ENCODE data around the gene PITRM1. TPM values are rescaled to one million over a fixed set of nuclear protein-coding genes. Genes with fewer than 3 reads are reported as not detected.

Gene PITRM1
- total and polyA plus RNA-seq, 11 donors = 65.8 to 128 (median 91.8) TPM

GRCh38 chr10:3150366-3150765 lies 22.2 kb downstream of the PITRM1 start:
- H3K27ac ChIP-seq = no peak overlapping the region
- intact Hi-C loops (cut with DNase I) = no loop called here
- no peaks in the 10 kb centered on the region for H3K9me3 ChIP-seq
- no peaks in the 10 kb centered on the region for H3K4me1 ChIP-seq
- H3K27me3 ChIP-seq = no peaks in the 10 kb centered on the region
- WGBS, 4 donors = 92 to 95% (median 94%) methylated on average over 13 of the region's 13 CpGs
- DNase-seq = no peak
- ATAC-seq = no peak
- TF ChIP-seq, protein P1, sequence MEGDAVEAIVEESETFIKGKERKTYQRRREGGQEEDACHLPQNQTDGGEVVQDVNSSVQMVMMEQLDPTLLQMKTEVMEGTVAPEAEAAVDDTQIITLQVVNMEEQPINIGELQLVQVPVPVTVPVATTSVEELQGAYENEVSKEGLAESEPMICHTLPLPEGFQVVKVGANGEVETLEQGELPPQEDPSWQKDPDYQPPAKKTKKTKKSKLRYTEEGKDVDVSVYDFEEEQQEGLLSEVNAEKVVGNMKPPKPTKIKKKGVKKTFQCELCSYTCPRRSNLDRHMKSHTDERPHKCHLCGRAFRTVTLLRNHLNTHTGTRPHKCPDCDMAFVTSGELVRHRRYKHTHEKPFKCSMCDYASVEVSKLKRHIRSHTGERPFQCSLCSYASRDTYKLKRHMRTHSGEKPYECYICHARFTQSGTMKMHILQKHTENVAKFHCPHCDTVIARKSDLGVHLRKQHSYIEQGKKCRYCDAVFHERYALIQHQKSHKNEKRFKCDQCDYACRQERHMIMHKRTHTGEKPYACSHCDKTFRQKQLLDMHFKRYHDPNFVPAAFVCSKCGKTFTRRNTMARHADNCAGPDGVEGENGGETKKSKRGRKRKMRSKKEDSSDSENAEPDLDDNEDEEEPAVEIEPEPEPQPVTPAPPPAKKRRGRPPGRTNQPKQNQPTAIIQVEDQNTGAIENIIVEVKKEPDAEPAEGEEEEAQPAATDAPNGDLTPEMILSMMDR (IDR thresholded peaks at IDR 0.05) = no peak
- no peak for TF ChIP-seq POLR2A (IDR thresholded peaks at IDR 0.05)
- peaks cover 0 to 100% (median 100%) of the 10 kb centered on the region in 9 donors for H3K36me3 ChIP-seq
- no peak overlapping the region for H3K4me3 ChIP-seq

- H3K9me3 ChIP-seq = no peaks in the 10 kb centered on the region
- no peak for ATAC-seq
- 84 to 92% (median 86%) methylated on average over 11 of the region's 11 CpGs for WGBS, 4 donors
- H3K27me3 ChIP-seq = no peaks in the 10 kb centered on the region
- DNase-seq = no peak
- no peak overlapping the region for H3K27ac ChIP-seq
- intact Hi-C loops (cut with DNase I) = no loop called here
- peaks cover 0 to 100% (median 100%) of the 10 kb centered on the region in 9 donors for H3K36me3 ChIP-seq
- H3K4me1 ChIP-seq = no peaks in the 10 kb centered on the region
- no peak for TF ChIP-seq POLR2A (IDR thresholded peaks at IDR 0.05)
- TF ChIP-seq, protein P1 (IDR thresholded peaks at IDR 0.05) = no peak
- no peak overlapping the region for H3K4me3 ChIP-seq
These were observed 22.7 kb downstream of the PITRM1 start for GRCh38 chr10:3149918-3150317.

DNA sequence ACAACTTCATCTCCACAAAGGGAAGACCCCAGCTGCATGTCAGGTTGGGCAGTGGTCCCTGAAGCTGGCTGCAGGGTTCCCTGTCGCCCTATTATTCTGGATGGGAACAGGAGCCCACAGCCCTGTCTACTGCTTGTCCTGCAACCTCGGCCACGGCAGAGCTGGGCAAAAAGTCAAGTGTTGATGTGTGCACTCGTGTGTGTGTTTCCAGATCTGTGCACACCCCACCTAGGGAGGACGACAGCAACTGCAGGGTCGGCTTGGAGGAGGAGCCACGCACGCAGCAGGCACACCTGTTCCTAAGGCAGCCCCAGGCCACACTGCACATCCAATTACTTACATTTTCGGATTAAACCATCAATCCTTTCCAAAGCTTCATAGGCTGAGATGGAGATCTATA lies 23.6 kb downstream of the PITRM1 start:
- Histone ChIP-seq H3K27ac (no peak overlapping the region), H3K36me3 (peaks cover 0 to 100% (median 100%) of the 10 kb centered on the region in 9 donors), H3K4me1 (no peaks in the 10 kb centered on the region), H3K27me3 (no peaks in the 10 kb centered on the region), H3K9me3 (no peaks in the 10 kb centered on the region), H3K4me3 (no peak overlapping the region)
- intact Hi-C loops (cut with DNase I) = no loop called here
- no peak for TF ChIP-seq POLR2A (IDR thresholded peaks at IDR 0.05)
- DNase-seq = no peak
- 67 to 78% (median 72%) methylated on average over 9 of the region's 9 CpGs for WGBS, 4 donors
- no peak for ATAC-seq

GRCh38 chr10:3148041-3148440 lies 24.5 kb downstream of the PITRM1 start:
- Histone ChIP-seq H3K36me3 (peaks cover 0 to 100% (median 100%) of the 10 kb centered on the region in 9 donors), H3K9me3 (no peaks in the 10 kb centered on the region), H3K4me1 (no peaks in the 10 kb centered on the region), H3K27me3 (no peaks in the 10 kb centered on the region), H3K27ac (no peak overlapping the region), H3K4me3 (no peak overlapping the region)
- 88 to 93% (median 89%) methylated on average over 17 of the region's 17 CpGs for WGBS, 4 donors
- TF ChIP-seq POLR2A (IDR thresholded peaks at IDR 0.05) = no peak
- TF ChIP-seq, protein P1 (IDR thresholded peaks at IDR 0.05) = no peak
- no peak for DNase-seq
- ATAC-seq = no peak
- intact Hi-C loops (cut with DNase I) = no loop called here

GRCh38 chr10:3147117-3147820 lies 25.3 kb downstream of the PITRM1 start:
- Histone ChIP-seq H3K4me1 (no peaks in the 10 kb centered on the region), H3K27me3 (no peaks in the 10 kb centered on the region), H3K27ac (no peak overlapping the region), H3K36me3 (peaks cover 0 to 100% (median 100%) of the 10 kb centered on the region in 9 donors), H3K4me3 (no peak overlapping the region), H3K9me3 (no peaks in the 10 kb centered on the region)
- TF ChIP-seq, protein P1 (IDR thresholded peaks at IDR 0.05) = no peak
- TF ChIP-seq POLR2A (IDR thresholded peaks at IDR 0.05) = no peak
- intact Hi-C loops (cut with DNase I) = no loop called here
- no peak for DNase-seq
- no peak for ATAC-seq
- 89 to 94% (median 90%) methylated on average over 17 of the region's 17 CpGs for WGBS, 4 donors

Measured in heart left ventricle (tissue), 16 donors.